ENCODE results near the gene PTPN20.

PTPN20 gene

GRCh38 chr10:47037654-47038425 is 126.6 kb downstream of the PTPN20 start:
- H3K36me3 ChIP-seq (ENCODE audit: insufficient read depth, low read length): no peaks in the 10 kb centered on the region
- TF ChIP-seq CTCF (IDR thresholded peaks at IDR 0.05; ENCODE audit: low read length): no peak
- no peak for TF ChIP-seq EZH2 (IDR thresholded peaks at IDR 0.05; ENCODE audit: borderline replicate concordance, low read length)
- no peaks in the 10 kb centered on the region for H3F3A ChIP-seq (ENCODE audit: insufficient read depth, low read length)

GRCh38 chr10:47038881-47039561 is 127.8 kb downstream of the PTPN20 start:
- no peaks in the 10 kb centered on the region for H3K36me3 ChIP-seq (ENCODE audit: insufficient read depth, low read length)
- no peaks in the 10 kb centered on the region for H3K9me2 ChIP-seq (ENCODE audit: low read depth, low read length)
- no peaks in the 10 kb centered on the region for H3K9me3 ChIP-seq (ENCODE audit: low read length)
- H3K4me1 ChIP-seq (ENCODE audit: insufficient read depth, low read length, severe bottlenecking): no peaks in the 10 kb centered on the region
- no peaks in the 10 kb centered on the region for H4K20me1 ChIP-seq (ENCODE audit: insufficient read depth, low read length)
- no peak overlapping the region for H3K4me2 ChIP-seq (ENCODE audit: low read length)
- no peak overlapping the region for H3K27ac ChIP-seq (ENCODE audit: low read depth, low read length, poor library complexity, severe bottlenecking)
- H3F3A ChIP-seq (ENCODE audit: insufficient read depth, low read length): no peaks in the 10 kb centered on the region
- no peak overlapping the region for H3K4me3 ChIP-seq (ENCODE audit: low read depth, low read length, poor library complexity, severe bottlenecking)
- H3K9ac ChIP-seq (ENCODE audit: low read length): no peak overlapping the region
- no peaks in the 10 kb centered on the region for H3K27me3 ChIP-seq (ENCODE audit: insufficient read depth, low read length)
- no peaks in the 10 kb centered on the region for H3K79me2 ChIP-seq (ENCODE audit: insufficient read depth, low read length)
- no peak for TF ChIP-seq EZH2 (IDR thresholded peaks at IDR 0.05; ENCODE audit: borderline replicate concordance, low read length)
- TF ChIP-seq CTCF (IDR thresholded peaks at IDR 0.05; ENCODE audit: low read length): no peak
- H2AFZ ChIP-seq (ENCODE audit: low read length): no peak overlapping the region

More at GRCh38 chr10:47037654-47038425, 126.6 kb downstream of the PTPN20 start:
- H3K27me3 ChIP-seq (ENCODE audit: insufficient read depth, low read length): no peaks in the 10 kb centered on the region
- H3K4me1 ChIP-seq (ENCODE audit: insufficient read depth, low read length, severe bottlenecking): no peaks in the 10 kb centered on the region
- H3K4me2 ChIP-seq (ENCODE audit: low read length): no peak overlapping the region
- H3K9ac ChIP-seq (ENCODE audit: low read length): no peak overlapping the region
- H4K20me1 ChIP-seq (ENCODE audit: insufficient read depth, low read length): no peaks in the 10 kb centered on the region
- H3K27ac ChIP-seq (ENCODE audit: low read depth, low read length, poor library complexity, severe bottlenecking): no peak overlapping the region
- H3K9me3 ChIP-seq (ENCODE audit: low read length): no peaks in the 10 kb centered on the region
- no peak overlapping the region for H3K4me3 ChIP-seq (ENCODE audit: low read depth, low read length, poor library complexity, severe bottlenecking)
- no peaks in the 10 kb centered on the region for H3K9me2 ChIP-seq (ENCODE audit: low read depth, low read length)
- H2AFZ ChIP-seq (ENCODE audit: low read length): no peak overlapping the region
- H3K79me2 ChIP-seq (ENCODE audit: insufficient read depth, low read length): no peaks in the 10 kb centered on the region

GRCh38 chr10:47039562-47039913 is 128.3 kb downstream of the PTPN20 start:
- Histone ChIP-seq H3K36me3 (ENCODE audit: insufficient read depth, low read length) (no peaks in the 10 kb centered on the region), H3K9me2 (ENCODE audit: low read depth, low read length) (no peaks in the 10 kb centered on the region), H3K4me2 (ENCODE audit: low read length) (no peak overlapping the region), H3K9ac (ENCODE audit: low read length) (no peak overlapping the region), H3K27ac (ENCODE audit: low read depth, low read length, poor library complexity, severe bottlenecking) (no peak overlapping the region), H3K4me3 (ENCODE audit: low read depth, low read length, poor library complexity, severe bottlenecking) (no peak overlapping the region), H3K27me3 (ENCODE audit: insufficient read depth, low read length) (no peaks in the 10 kb centered on the region), H2AFZ (ENCODE audit: low read length) (no peak overlapping the region), H3K9me3 (ENCODE audit: low read length) (no peaks in the 10 kb centered on the region), H3K79me2 (ENCODE audit: insufficient read depth, low read length) (no peaks in the 10 kb centered on the region), H3K4me1 (ENCODE audit: insufficient read depth, low read length, severe bottlenecking) (no peaks in the 10 kb centered on the region), H4K20me1 (ENCODE audit: insufficient read depth, low read length) (no peaks in the 10 kb centered on the region), H3F3A (ENCODE audit: insufficient read depth, low read length) (no peaks in the 10 kb centered on the region)
- TF ChIP-seq CTCF (IDR thresholded peaks at IDR 0.05; ENCODE audit: low read length): no peak
- no peak for TF ChIP-seq EZH2 (IDR thresholded peaks at IDR 0.05; ENCODE audit: borderline replicate concordance, low read length)
